Measurements from ENCODE around the gene BRSK2.
"Not testable (repeated sequence)": the region's sequence is repeated elsewhere in the genome, so short reads cannot be mapped to it uniquely, and the experiment has no call there.

The BRSK2 gene

DNA sequence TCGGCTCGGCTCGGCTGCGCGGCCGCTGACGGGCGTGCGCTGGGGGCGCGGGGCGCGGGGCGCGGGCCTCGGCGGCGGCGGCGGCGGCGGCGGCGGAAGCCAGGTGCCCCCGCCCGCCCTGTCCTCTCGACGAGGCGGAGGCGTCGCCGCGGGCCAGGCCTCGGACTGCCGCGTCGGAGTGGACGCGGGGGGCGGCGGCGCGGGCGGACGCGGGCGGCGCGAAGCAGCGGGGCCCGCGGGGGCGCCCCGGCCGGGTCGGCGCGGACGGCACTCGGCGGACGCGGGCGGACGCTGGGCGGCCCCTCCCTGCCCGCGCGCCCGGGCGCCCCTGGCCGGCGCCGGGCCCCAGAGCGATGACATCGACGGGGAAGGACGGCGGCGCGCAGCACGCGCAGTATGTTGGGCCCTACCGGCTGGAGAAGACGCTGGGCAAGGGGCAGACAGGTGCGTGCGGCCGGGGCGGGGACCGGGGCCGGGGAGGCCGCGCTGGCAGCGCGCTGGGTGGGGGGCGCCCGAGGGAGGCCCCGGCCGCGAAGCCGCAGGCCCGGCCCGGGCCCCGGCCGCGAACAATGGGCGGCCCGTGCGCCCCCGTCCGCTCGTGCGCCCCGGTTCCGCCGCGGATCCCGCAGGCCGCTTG, at the start of gene BRSK2:
Gene BRSK2 (plus strand): TSS at position 3 of the 637 bp plus-strand sequence. CDS start 351 bp downstream, at position 354.
- DNase-seq (no peak), ATAC-seq (no peak)
- H3K27me3 Mint-ChIP-seq: peaks cover 35% of the 10 kb centered on the region
- H3K36me3 Mint-ChIP-seq (ENCODE audit: low read depth): no peaks in the 10 kb centered on the region
- no peaks in the 10 kb centered on the region for H3K9me3 Mint-ChIP-seq
- H3K27ac Mint-ChIP-seq: no peak within 1 kb of the TSS
- H3K4me3 Mint-ChIP-seq: peak within 1 kb of the TSS; percentile 53
- peaks cover 7% of the 10 kb centered on the region for H3K4me1 Mint-ChIP-seq

- Mint-ChIP-seq H3K27me3 (peaks cover 9% of the 10 kb centered on the region), H3K4me1 (peaks cover 14% of the 10 kb centered on the region), H3K9me3 (peaks cover 4% of the 10 kb centered on the region), H3K36me3 (ENCODE audit: low read depth) (peaks cover 5% of the 10 kb centered on the region), H3K4me3 (no peak overlapping the region), H3K27ac (no peak overlapping the region)
- DNase-seq (no peak), ATAC-seq (no peak)
Observed at GRCh38 chr11:1340111-1340510, 49.6 kb upstream of the BRSK2 start.

DNA sequence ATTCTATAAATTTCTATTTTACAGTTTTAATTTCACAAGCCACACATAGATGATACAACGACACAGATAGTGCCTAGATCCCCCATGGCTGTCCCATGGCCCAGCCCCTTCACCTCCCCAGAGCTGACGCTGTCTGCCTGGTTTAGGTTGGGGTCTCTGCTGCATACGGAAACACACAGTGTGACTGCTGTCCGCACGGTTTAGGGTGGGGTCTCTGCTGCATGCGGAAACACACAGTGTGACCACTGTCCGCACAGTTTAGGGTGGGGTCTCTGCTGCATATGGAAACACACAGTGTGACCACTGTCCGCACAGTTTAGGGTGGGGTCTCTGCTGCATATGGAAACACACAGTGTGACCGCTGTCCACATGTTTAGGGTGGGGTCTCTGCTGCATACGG, 48.5 kb upstream of the BRSK2 start:
- not testable (repeated sequence) for H3K4me1 Mint-ChIP-seq; H3K27ac Mint-ChIP-seq; ATAC-seq; H3K36me3 Mint-ChIP-seq (ENCODE audit: low read depth); H3K27me3 Mint-ChIP-seq; H3K9me3 Mint-ChIP-seq; H3K4me3 Mint-ChIP-seq; DNase-seq

- DNase-seq (no peak), ATAC-seq (no peak)
- Mint-ChIP-seq H3K27ac (no peak overlapping the region), H3K4me3 (no peak overlapping the region), H3K4me1 (peaks cover 6% of the 10 kb centered on the region), H3K27me3 (peaks cover 9% of the 10 kb centered on the region), H3K36me3 (ENCODE audit: low read depth) (peaks cover 3% of the 10 kb centered on the region), H3K9me3 (peaks cover 4% of the 10 kb centered on the region)
Observed at GRCh38 chr11:1341928-1342524, 47.7 kb upstream of the BRSK2 start.

- Mint-ChIP-seq H3K36me3 (ENCODE audit: low read depth) (no peaks in the 10 kb centered on the region), H3K27ac (no peak overlapping the region), H3K27me3 (peaks cover 6% of the 10 kb centered on the region), H3K9me3 (peaks cover under 1% of the 10 kb centered on the region), H3K4me3 (no peak overlapping the region), H3K4me1 (peaks cover 3% of the 10 kb centered on the region)
- DNase-seq: no peak
- ATAC-seq: no peak
Observed at GRCh38 chr11:1342946-1343345, 46.8 kb upstream of the BRSK2 start.

- Mint-ChIP-seq H3K36me3 (ENCODE audit: low read depth) (no peaks in the 10 kb centered on the region), H3K9me3 (no peaks in the 10 kb centered on the region), H3K27ac (no peak overlapping the region), H3K4me3 (no peak overlapping the region), H3K4me1 (peaks cover 3% of the 10 kb centered on the region), H3K27me3 (no peaks in the 10 kb centered on the region)
- no peak for DNase-seq
- no peak for ATAC-seq
Observed at GRCh38 chr11:1343391-1344055, 46.2 kb upstream of the BRSK2 start.

DNA sequence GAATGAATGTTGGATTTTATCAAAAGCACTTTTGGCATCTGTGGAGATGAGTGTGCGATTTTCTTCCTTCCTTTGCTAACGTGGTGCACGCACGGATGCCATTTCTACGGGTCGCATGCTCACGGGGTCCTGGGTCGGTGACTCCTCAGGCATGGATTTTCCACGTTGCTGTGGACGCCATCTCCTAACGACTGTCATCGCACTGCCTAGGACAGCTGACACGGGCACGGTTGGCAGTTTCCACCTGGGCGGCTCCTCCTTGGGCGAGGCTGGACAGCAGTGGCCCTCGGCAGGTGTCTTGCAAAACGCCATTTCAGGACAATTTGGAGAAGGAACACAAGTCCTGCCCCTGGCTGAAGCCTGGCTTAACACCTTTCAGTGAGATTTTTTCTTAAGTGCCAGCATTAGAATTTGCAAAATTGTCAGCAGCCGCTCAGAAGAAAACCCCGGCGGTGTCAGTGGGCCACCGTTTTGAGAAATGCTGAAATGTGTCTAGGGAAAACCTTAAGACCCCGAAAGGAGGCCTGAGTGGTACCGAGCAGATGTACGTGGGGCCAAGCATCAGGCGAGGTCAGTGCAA, 45.6 kb upstream of the BRSK2 start:
- H3K9me3 Mint-ChIP-seq: no peaks in the 10 kb centered on the region
- no peak overlapping the region for H3K4me3 Mint-ChIP-seq
- H3K4me1 Mint-ChIP-seq: peaks cover 3% of the 10 kb centered on the region
- no peaks in the 10 kb centered on the region for H3K27me3 Mint-ChIP-seq
- H3K27ac Mint-ChIP-seq: no peak overlapping the region
- DNase-seq: no peak
- no peaks in the 10 kb centered on the region for H3K36me3 Mint-ChIP-seq (ENCODE audit: low read depth)
- ATAC-seq: no peak

GRCh38 chr11:1345737-1346513, 43.8 kb upstream of the BRSK2 start:
- Mint-ChIP-seq H3K9me3 (no peaks in the 10 kb centered on the region), H3K4me3 (no peak overlapping the region), H3K27ac (no peak overlapping the region), H3K27me3 (no peaks in the 10 kb centered on the region), H3K36me3 (ENCODE audit: low read depth) (no peaks in the 10 kb centered on the region), H3K4me1 (peaks cover 3% of the 10 kb centered on the region)
- ATAC-seq (peak; percentile 63), DNase-seq (no peak)

GRCh38 chr11:1346669-1347390, 42.9 kb upstream of the BRSK2 start:
- Mint-ChIP-seq H3K4me1 (peaks cover 3% of the 10 kb centered on the region), H3K4me3 (no peak overlapping the region), H3K36me3 (ENCODE audit: low read depth) (no peaks in the 10 kb centered on the region), H3K27me3 (no peaks in the 10 kb centered on the region), H3K9me3 (no peaks in the 10 kb centered on the region), H3K27ac (no peak overlapping the region)
- DNase-seq: no peak
- ATAC-seq: no peak

DNA sequence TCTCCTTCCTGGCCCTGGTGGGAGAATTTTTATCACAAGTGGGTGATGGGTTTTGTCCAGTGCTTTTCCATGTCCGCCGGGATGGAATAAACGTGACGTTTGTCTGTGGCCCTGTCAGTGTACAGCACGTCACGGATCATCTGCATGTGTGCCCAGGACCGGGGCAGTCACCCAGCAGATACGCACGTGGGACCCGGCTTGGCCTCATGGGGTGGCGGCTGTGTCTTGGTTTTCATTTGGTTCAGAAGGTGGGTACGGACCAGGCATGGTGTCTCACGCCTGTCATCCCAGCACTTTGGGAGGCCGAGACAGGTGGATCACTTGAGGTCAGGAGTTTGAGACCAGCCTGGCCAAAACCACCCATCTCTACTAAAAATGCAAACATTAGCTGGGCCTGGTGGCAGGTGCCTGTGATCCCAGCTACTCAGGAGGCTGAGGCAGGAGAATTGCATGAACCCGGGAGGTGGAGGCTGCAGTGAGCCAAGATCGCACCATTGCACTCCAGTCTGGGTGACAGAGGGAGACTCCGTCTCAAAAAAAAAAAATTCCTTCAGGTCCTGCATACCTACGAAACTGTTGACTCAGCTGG, 42.2 kb upstream of the BRSK2 start:
- H3K36me3 Mint-ChIP-seq (ENCODE audit: low read depth); H3K4me3 Mint-ChIP-seq; DNase-seq; H3K27ac Mint-ChIP-seq; H3K27me3 Mint-ChIP-seq; ATAC-seq; H3K4me1 Mint-ChIP-seq; H3K9me3 Mint-ChIP-seq: not testable (repeated sequence)

DNA sequence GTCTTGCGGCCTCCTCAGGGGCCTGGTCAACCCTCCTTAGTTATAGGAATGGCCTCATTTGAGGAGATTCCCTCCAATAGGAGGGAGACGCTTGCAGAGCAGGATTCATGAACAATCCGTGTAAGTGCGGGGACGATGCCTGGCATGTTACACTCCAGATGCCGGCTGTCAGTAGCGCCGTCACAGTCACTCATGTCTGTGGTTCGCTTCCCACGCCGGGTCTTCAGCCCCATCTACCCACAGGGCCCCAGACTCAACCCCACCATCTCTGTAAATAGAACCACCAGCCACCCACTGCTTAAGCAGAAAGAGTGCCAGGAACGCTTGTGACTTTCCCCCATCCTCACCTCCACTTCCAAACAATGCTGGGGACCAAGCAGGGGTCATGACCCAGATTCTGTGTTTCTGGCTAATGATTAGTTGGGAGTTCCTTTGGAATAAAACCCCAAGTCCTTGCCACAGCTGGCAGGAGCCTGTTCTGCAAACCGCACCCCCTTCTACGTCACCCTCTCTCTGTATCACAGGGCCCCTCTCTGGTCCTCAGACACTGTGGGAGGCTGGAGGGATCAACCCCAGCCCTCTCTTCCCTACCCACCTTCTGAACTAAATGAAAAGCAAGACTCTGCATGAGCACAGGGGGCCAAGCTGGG, 41.5 kb upstream of the BRSK2 start:
- ATAC-seq (no peak), DNase-seq (no peak)
- no peak overlapping the region for H3K4me3 Mint-ChIP-seq
- no peaks in the 10 kb centered on the region for H3K9me3 Mint-ChIP-seq
- H3K27ac Mint-ChIP-seq: no peak overlapping the region
- H3K27me3 Mint-ChIP-seq: no peaks in the 10 kb centered on the region
- H3K36me3 Mint-ChIP-seq (ENCODE audit: low read depth): no peaks in the 10 kb centered on the region
- H3K4me1 Mint-ChIP-seq: peaks cover 3% of the 10 kb centered on the region

- H3K36me3 Mint-ChIP-seq (ENCODE audit: low read depth): no peaks in the 10 kb centered on the region
- H3K4me1 Mint-ChIP-seq: peaks cover 3% of the 10 kb centered on the region
- no peak overlapping the region for H3K4me3 Mint-ChIP-seq
- H3K9me3 Mint-ChIP-seq: no peaks in the 10 kb centered on the region
- H3K27me3 Mint-ChIP-seq: no peaks in the 10 kb centered on the region
- DNase-seq: no peak
- no peak overlapping the region for H3K27ac Mint-ChIP-seq
- ATAC-seq: no peak
Observed at GRCh38 chr11:1348796-1349326, 40.9 kb upstream of the BRSK2 start.

- no peak overlapping the region for H3K27ac Mint-ChIP-seq
- no peaks in the 10 kb centered on the region for H3K36me3 Mint-ChIP-seq (ENCODE audit: low read depth)
- no peaks in the 10 kb centered on the region for H3K9me3 Mint-ChIP-seq
- H3K4me1 Mint-ChIP-seq: peaks cover 3% of the 10 kb centered on the region
- no peaks in the 10 kb centered on the region for H3K27me3 Mint-ChIP-seq
- H3K4me3 Mint-ChIP-seq: no peak overlapping the region
- ATAC-seq (no peak), DNase-seq (no peak)
Observed at GRCh38 chr11:1349327-1350041, 40.2 kb upstream of the BRSK2 start.

Measured in activated naive CD8-positive, alpha-beta T cell treated with anti-CD3 and anti-CD28 coated beads, Interleukin-2, amount 50 U/mL, for 24 hours (primary cell).